ENCODE results near the gene MFSD8.
A peak's percentile ranks its signal among the peaks of the same experiment; 100 is the strongest.
"Not testable (repeated sequence)": the region's sequence is repeated elsewhere in the genome, so short reads cannot be mapped to it uniquely, and the experiment has no call there.

The MFSD8 gene, protein sequence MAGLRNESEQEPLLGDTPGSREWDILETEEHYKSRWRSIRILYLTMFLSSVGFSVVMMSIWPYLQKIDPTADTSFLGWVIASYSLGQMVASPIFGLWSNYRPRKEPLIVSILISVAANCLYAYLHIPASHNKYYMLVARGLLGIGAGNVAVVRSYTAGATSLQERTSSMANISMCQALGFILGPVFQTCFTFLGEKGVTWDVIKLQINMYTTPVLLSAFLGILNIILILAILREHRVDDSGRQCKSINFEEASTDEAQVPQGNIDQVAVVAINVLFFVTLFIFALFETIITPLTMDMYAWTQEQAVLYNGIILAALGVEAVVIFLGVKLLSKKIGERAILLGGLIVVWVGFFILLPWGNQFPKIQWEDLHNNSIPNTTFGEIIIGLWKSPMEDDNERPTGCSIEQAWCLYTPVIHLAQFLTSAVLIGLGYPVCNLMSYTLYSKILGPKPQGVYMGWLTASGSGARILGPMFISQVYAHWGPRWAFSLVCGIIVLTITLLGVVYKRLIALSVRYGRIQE

DNA sequence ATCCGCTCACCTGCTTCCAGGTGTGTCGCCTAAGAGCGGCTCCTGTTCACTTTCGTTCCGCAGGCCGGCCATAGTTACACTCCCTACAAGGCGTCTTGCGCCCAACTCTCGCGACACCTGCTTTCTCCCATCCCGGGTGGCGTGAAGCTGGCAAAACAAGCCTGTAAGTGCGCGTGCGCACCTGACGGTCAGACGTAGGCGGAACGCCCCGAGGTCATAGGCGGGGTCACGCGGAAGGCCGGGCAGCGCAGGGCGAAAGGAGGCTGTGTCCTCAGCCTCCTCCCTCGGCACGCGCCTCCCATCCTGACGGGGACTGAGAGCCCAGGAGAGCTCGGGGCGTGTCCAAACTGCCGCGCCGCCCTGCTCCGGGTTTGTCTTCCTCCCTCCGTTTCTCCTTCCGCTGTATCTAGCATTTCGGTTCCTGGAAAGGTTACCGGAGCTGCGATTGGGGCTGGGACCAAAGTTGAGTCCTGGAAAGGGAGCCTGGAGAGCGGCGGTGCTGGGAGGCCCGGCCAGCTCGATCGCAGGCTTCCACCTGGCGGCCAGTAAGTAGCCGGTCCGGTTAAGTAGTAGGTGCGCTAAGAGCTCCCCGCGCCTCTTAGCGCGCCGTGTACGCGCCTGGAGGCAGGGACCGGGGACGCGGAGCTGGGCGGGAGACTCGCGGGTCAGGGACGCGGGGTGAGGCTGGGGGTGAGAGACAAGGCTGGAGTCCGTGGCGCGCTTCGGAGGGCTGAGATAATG, at the start of gene MFSD8, which contains the start of gene ABHD18:
Gene MFSD8, minus strand, starts transcription at position 112 of the 741 bp plus-strand sequence. Its CDS starts 40 bp downstream, at position 72.
Gene ABHD18, plus strand, starts transcription at position 345 of the 741 bp plus-strand sequence. CDS start 17,550 bp downstream, outside the sequence.
- peak; percentile 95 for DNase-seq (ENCODE audit: low spot score)

GRCh38 chr4:128009428-128009827, 44.5 kb upstream of the MFSD8 start:
- DNase-seq (ENCODE audit: low spot score) = no peak

DNA sequence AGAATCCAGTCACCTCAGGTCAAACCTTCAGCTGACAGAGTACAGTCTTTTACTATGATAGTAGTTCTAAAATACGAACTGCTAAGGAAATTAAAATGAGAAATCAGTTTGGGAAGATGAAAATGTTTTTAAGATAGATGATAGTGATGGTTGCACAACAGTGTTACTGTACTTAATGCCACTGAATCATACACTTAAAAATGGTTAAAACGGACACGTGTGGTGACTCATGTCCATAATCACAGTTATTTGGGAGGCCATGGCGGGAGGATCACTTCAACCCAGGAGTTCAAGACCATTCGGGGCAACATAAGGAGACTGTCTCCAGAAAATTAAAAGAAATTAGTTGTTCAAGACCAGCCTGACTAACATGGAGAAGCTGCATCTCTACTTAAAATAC, 41.6 kb upstream of the MFSD8 start:
- no peak for DNase-seq (ENCODE audit: low spot score)

DNA sequence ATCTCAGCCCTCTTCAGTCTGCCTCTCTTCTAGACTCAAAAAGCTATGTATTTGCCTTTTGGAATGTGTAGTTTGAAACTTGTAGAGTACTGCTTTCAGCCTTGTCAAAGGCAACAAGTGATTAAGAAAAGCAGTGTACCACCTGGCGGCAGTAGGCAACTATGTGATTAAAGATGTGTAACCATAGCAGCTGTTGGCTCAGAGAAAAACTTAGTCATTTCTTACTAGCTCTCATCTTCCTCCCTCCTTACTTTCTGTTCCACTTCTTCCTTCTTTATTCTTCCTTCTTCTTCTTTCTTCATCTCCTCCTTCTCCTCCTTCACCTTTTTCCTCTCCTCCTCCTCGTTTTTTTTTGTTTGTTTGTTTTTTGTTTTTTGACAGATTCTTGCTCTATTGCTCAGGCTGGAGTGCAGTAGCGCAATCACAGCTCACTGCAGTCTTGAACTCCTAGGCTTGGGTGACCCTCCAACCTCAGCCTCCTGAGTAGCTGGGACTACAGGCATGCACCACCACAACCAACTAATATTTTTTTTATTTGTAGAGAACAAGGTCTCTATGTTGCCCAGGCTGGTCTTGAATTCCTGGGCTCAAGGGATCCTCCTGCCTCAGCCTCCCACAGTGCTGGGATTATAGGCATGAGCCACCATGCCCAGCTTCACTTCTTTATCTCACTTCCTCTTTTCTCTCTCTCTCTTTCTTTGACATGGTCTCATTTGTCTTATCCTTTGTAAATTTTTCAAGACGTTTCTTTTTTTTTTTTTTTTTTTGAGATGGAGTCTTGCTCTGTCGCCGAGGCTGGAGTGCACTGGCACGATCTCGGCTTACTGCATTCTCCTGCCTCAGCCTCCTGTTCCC, 32.8 kb upstream of the MFSD8 start:
- DNase-seq (ENCODE audit: low spot score) = peak; percentile 50

GRCh38 chr4:127996521-127996920, 31.5 kb upstream of the MFSD8 start:
- DNase-seq (ENCODE audit: low spot score) = not testable (repeated sequence)

DNA sequence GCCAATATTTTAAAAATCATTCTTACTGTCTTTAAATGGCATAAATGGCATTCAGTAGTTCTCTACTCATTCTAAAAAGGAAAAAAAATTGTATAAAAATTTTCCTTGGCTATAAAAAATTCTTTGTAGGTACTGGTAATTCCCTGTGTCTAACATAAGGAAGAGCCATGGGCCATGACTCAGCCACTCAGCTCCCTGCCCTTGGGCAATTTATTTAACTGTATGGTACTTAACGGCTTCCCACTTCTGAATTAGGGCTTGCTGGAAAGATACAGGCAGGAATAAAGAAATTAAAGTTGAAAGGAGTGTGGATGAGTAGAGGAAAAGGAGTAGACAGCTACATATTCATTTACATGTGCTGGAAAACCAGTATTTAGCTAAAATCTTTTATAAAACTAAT, 30.8 kb upstream of the MFSD8 start:
- DNase-seq (ENCODE audit: low spot score) = no peak

DNA sequence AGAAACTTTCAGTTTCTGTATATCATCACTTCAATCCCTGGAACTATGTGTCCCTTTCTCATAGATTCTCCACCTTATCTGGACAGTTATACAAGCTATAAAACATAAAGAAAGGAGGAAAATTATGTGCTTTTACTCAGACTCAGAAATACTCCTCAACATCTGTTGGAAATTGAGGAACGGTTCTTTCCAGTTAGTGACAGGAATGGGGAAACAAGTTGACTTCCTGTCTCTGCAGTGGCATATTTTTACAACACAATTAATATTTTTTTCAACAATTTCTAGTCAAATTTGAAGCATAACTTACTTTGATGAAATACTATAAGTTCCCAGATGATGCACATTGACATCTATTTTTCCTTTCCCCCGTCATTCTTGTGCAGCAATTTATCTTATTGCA, 28.2 kb upstream of the MFSD8 start:
- no peak for DNase-seq (ENCODE audit: low spot score)

DNA sequence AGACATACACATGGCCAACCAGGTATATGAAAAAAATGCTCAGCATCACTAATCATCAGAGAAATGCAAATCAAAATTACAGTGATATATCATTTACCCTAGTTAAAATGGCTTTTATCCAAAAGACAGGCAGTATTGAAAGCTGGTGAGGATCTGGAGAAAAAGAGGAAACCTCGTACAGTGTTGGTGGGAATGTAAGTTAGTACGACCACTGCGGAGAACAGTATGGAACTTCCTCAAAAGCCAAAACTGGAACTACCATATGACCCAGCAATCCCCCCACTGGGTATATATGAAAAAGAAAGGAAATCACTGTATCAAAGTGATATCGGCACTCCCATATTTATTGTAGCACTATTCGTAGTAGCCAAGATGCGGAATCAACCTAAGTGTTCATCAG, 23.7 kb upstream of the MFSD8 start:
- no peak for DNase-seq (ENCODE audit: low spot score)

DNA sequence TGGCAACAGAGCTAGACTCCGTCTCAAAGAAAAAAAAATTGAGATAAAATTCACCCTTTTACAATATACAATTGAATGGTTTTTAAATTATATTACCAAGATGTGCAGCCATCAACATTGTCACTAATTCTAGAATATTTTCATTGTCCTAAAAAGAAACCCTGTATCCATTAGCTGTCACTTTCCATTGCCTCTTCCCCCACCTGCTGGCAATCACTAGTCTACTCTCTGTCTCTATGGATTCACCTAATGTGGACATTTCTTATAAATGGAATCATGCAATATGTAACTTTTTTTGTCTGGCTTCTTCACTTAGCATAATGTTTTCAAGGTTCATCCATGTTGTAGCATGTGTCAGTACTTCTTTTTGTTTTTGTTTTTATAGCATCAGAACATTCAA, 21.0 kb upstream of the MFSD8 start:
- DNase-seq (ENCODE audit: low spot score) = no peak

DNA sequence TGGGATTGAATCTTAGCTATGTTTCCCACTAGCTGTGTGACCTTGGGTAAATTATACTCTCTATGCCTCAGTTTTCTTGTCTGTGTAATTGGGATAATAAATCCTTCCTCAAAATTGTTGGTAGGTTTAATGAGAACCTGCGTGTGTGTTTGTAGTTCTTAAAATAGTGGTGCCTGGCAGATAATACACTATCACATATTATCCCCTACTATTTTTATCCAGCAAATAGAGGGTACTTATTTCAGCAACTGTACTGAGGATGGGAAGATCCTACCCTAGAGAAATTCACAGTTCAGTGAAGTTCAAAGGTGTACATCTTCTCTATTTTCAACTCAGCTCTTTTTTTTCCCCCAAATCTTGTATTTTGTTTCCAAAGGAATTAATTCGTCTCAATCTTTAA, 17.5 kb upstream of the MFSD8 start:
- DNase-seq (ENCODE audit: low spot score) = no peak

- DNase-seq (ENCODE audit: low spot score) = no peak
Measured at GRCh38 chr4:127978930-127979329, 14.0 kb upstream of the MFSD8 start.

- no peak for DNase-seq (ENCODE audit: low spot score)
Measured at GRCh38 chr4:127975121-127975770, 10.3 kb upstream of the MFSD8 start.

DNA sequence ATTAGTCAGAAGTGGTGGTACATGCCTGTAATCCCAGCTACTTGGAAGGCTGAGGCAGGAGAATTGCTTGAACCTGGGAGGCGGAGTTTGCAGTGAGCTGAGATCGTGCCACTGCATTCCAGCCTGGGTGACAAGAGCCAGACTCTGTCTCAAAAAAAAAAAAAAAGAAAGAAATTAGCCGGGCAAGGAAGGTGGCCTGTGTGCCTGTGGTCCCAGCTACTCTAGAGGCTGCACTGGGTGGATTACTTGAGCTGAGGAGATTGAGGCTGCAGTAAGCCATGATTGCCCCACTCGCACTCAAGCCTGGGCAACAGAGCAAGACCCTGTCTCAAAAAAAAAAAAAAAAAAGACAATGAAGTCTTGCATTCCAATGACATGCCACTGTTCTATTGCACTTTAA, 6.0 kb upstream of the MFSD8 start:
- DNase-seq (ENCODE audit: low spot score) = not testable (repeated sequence)

DNA sequence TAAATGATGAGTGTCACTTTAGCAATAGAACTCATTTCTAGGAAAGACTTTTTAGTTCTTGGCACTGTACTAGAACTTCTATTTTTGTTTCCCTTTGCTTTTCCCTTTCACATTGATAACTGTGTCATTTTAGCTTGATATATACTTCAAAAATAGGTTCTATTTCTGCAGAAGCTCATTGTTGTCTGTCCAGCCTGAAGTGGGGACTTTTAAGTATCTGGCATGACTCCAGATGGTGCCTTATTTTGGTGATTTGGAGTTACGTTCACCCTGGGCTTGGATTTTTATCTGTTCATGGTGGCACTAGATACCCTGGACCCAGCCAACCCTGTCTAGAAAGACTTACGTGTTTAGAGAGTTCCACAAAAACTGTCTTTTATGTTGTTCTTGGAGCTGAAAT, 3.6 kb upstream of the MFSD8 start:
- DNase-seq (ENCODE audit: low spot score) = no peak

DNA sequence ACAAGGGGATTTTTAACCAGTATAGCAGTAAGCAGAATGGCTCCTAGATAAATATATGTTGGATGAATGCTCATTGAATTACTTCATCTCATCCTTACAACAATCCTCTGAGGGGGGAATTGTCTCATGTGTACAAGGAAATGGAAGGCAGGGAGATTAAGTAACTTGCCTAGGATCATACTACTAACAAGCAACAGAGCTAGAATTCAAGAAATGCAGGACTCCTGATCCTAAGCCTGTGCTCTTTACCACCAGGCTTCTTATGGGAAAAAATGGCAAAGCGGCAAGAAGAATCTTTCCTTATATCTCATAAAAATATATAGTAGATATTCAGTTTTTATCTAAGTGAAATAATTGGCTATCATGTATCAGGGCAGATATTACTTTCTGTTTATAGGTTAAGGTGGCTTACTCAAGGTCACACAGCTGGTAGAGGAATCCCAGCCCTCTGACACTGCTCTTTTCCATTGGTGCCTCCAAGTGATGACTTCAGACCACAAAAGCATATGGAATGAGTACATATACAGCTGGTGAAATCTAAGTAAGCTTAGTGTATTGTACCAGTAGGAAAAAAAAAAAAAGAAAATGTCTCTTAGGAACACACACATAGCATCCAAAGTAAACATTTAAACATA, 2.3 kb upstream of the MFSD8 start:
- no peak for DNase-seq (ENCODE audit: low spot score)

DNA sequence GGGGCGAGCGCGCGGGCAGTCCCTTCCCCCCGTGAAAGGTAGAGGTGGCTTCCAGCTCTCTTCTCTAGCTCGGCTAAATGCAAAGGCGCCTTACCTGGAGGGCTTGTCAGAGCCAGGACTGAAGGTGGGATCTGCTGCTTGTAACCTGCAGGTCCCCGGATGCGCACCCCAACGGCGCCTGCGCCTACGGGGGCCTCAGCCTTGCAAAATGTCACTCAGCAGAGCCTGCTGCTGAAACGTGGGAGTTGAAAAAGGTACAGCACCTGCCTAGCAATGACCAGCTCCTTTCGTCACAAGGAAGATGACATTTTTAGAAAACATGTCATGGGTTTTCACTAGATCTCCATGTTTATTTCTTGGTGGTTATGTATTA, 816 bp upstream of the MFSD8 start:
- peak; percentile 77 for DNase-seq (ENCODE audit: low spot score)

DNA sequence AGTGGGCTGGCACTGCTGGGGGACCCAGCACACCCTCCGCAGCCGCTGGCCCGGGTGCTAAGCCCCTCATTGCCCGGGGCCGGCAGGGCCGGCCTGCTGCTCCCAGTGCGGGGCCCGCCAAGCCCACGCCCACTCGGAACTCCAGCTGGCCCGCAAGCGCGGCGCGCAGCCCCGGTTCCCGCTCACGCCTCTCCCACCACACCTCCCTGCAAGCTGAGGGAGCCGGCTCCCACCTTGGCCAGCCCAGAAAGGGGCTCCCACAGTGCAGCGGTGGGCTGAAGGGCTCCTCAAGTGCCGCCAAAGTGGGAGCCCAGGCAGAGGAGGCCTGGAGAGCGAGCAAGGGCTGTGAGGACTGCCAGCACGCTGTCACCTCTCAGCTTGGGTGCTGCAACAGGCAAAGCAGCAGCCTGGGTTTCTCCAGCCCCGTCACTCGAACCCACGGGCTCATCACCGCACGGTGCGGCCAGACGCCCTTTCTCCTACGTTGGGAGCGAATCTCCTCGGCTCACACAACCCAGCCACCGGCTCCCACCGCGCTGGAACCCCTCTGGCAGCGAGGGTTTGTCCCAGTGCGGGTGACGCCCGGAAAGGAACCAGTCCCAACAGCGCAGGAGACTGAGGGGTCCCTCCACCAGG, 429 bp downstream of the MFSD8 start:
- DNase-seq (ENCODE audit: low spot score) = not testable (repeated sequence)

DNA sequence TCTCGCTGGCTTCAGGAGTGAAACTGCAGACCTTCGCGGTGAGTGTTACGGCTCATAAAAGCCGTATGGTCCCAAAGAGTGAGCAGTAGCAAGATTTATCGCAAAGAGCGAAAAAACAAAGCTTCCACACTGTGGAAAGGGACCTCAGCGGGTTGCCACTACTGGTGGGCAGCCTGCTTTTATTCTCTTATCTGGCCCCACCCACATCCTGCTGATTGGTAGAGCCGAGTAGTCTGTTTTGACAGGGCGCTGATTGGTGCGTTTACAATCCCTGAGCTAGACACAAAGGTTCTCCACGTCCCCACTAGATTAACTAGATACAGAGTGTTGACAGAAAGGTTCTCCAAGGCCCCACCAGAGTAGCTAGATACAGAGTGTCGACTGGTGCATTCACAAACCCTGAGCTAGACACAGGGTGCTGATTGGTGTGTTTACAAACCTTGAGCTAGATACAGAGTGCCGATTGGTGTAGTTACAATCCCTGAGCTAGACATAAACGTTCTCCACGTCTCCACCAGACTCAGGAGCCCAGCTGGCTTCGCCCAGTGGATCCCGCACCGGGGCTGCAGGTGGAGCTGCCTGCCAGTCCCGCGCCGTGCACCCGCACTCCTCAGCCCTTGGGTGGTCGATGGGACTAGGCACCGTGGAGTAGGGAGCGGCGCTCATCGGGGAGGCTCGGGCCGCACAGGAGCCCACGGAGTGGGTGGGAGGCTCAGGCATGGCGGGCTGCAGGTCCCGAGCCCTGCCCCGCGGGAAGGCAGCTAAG, 1.2 kb downstream of the MFSD8 start:
- DNase-seq (ENCODE audit: low spot score) = not testable (repeated sequence)

GRCh38 chr4:127959794-127960193, 5.2 kb downstream of the MFSD8 start:
- no peak for DNase-seq (ENCODE audit: low spot score)

DNA sequence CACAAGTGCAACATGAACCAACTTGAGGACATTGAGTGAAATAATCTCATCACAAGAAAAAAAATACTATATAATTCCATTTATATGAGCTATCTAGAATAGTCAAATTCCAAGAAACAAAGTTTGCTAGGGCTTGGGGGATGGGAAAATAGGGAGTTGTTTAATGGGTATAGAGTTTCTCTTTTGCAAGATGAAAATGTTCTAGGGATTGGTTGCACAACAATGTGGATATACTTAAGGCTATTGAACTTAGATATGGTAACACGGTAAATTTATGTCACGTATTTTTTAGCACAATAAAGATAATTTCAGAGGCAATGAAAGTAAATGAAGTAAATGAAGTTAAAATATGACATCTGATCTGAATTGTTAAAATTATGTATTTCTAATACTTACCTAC, 7.9 kb downstream of the MFSD8 start:
- no peak for DNase-seq (ENCODE audit: low spot score)

All from D341Med (cell line).